ENCODE data around the gene MYO3B. TPM values are rescaled to one million over a fixed set of nuclear protein-coding genes. Genes with fewer than 3 reads are reported as not detected.

The MYO3B gene
- total RNA-seq, 1 donor from 2014 or later, result 0.05 TPM

GRCh38 chr2:170369894-170370293, 191.9 kb downstream of the MYO3B start:
- intact Hi-C loops (cut with micrococcal nuclease), result loop anchor here (10.0 kb wide), 1 partner anchor 445 kb away; the partner anchor contains the start of gene GAD1
- no peaks in the 10 kb centered on the region for H3K4me1 ChIP-seq
- no peaks in the 10 kb centered on the region for H3K36me3 ChIP-seq
- H3K9me3 ChIP-seq (replicated peaks), result no peaks in the 10 kb centered on the region
- H3K27me3 ChIP-seq (ENCODE audit: low read depth), result peaks cover 91% of the 10 kb centered on the region
- H3K4me3 ChIP-seq, result no peak overlapping the region
- no peak for DNase-seq
- no peak overlapping the region for H3K27ac ChIP-seq (replicated peaks)
- TF ChIP-seq, protein P1, sequence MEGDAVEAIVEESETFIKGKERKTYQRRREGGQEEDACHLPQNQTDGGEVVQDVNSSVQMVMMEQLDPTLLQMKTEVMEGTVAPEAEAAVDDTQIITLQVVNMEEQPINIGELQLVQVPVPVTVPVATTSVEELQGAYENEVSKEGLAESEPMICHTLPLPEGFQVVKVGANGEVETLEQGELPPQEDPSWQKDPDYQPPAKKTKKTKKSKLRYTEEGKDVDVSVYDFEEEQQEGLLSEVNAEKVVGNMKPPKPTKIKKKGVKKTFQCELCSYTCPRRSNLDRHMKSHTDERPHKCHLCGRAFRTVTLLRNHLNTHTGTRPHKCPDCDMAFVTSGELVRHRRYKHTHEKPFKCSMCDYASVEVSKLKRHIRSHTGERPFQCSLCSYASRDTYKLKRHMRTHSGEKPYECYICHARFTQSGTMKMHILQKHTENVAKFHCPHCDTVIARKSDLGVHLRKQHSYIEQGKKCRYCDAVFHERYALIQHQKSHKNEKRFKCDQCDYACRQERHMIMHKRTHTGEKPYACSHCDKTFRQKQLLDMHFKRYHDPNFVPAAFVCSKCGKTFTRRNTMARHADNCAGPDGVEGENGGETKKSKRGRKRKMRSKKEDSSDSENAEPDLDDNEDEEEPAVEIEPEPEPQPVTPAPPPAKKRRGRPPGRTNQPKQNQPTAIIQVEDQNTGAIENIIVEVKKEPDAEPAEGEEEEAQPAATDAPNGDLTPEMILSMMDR (IDR thresholded peaks at IDR 0.05; ENCODE audit: borderline replicate concordance), result peak; percentile 27

DNA sequence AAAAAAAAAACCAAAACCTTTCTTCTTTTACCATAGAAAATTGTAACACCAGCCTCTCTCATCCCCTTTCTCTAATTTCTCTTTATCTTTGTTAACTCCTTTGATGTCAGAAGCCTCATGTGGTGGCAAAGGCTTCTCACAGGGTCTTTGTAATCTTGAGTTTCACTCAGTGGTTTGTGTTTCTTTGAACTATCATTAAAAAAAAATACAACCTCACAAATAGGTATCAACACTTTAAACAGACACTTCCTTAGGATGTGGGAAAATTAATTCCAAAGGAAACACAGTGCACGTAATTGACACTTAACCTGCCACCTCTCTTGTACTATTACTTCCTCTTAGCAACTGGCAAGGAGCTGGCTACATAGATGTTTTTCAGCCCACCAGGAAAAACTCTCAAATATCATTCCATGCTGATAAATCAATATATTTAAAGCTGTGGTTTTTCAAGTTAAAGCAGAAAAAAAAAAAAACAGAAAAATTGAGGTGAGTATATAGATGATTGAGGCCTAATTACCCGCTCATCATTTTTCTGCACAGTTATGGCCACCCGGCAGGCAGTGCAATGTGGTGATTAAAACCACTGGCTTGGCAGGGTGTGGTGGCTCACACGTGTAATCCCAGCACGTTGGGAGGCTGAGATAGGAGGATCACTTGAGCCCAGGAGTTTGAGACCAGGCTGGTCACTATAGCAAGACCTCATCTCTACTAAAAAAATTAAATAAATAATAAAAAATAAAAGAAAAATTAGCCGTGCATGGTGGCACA, 193.5 kb downstream of the MYO3B start:
- H3K27ac ChIP-seq (replicated peaks), result no peak overlapping the region
- peaks cover 85% of the 10 kb centered on the region for H3K27me3 ChIP-seq (ENCODE audit: low read depth)
- intact Hi-C loops (cut with micrococcal nuclease), result no loop called here

GRCh38 chr2:170375192-170375591, 197.2 kb downstream of the MYO3B start:
- no peaks in the 10 kb centered on the region for H3K9me3 ChIP-seq (replicated peaks)
- DNase-seq, result no peak
- H3K27me3 ChIP-seq (ENCODE audit: low read depth), result peaks cover 78% of the 10 kb centered on the region
- no peaks in the 10 kb centered on the region for H3K4me1 ChIP-seq
- no peak overlapping the region for H3K4me3 ChIP-seq
- no peaks in the 10 kb centered on the region for H3K36me3 ChIP-seq
- intact Hi-C loops (cut with micrococcal nuclease), result no loop called here
- H3K27ac ChIP-seq (replicated peaks), result no peak overlapping the region
- TF ChIP-seq, protein P1 (IDR thresholded peaks at IDR 0.05; ENCODE audit: borderline replicate concordance), result no peak

More for the DNA sequence above, 193.5 kb downstream of the MYO3B start:
- H3K9me3 ChIP-seq (replicated peaks), result no peaks in the 10 kb centered on the region
- no peaks in the 10 kb centered on the region for H3K4me1 ChIP-seq
- H3K36me3 ChIP-seq, result no peaks in the 10 kb centered on the region
- DNase-seq, result no peak
- H3K4me3 ChIP-seq, result no peak overlapping the region
- TF ChIP-seq, protein P1 (IDR thresholded peaks at IDR 0.05; ENCODE audit: borderline replicate concordance), result no peak

DNA sequence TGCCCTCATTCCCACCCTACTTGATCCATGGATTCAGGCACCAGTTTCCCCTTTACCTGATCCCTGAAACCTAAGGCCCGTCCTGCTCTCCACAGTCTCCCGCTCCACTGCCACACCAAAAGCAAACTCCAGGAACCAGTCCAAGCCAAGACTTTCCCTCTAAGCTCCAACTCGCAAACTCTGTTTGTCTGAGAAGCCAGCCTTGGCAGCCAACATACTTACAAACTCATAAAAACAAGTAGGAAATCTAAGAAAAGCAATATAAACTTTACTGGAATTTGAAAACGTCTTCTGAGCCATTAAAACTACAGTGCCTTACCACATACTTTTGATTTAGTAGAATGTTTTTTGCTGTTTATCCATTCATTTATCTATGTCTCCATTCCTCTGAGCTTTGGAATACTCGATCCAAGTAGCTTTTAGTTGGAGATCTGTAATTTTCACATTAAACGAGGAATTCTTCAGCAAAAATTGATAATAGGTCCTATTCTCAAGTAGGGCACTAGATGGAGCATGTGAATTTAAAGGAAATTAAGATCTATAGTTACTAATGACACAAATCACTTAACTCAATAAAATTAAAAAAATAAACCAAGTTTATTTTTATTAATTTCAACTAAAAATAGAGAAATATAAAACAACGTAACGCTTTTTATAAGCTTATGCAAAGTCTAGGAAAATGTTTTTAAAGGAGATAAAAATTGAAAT, 199.7 kb downstream of the MYO3B start:
- Histone ChIP-seq H3K9me3 (replicated peaks) (no peaks in the 10 kb centered on the region), H3K4me3 (no peak overlapping the region), H3K27me3 (ENCODE audit: low read depth) (peaks cover 74% of the 10 kb centered on the region), H3K27ac (replicated peaks) (no peak overlapping the region), H3K4me1 (no peaks in the 10 kb centered on the region), H3K36me3 (no peaks in the 10 kb centered on the region)
- no peak for DNase-seq
- TF ChIP-seq, protein P1 (IDR thresholded peaks at IDR 0.05; ENCODE audit: borderline replicate concordance), result no peak
- intact Hi-C loops (cut with micrococcal nuclease), result no loop called here

GRCh38 chr2:170380267-170380666, 202.3 kb downstream of the MYO3B start:
- Histone ChIP-seq H3K4me1 (no peaks in the 10 kb centered on the region), H3K27ac (replicated peaks) (no peak overlapping the region), H3K9me3 (replicated peaks) (no peaks in the 10 kb centered on the region), H3K36me3 (no peaks in the 10 kb centered on the region), H3K4me3 (no peak overlapping the region), H3K27me3 (ENCODE audit: low read depth) (peaks cover 80% of the 10 kb centered on the region)
- intact Hi-C loops (cut with micrococcal nuclease), result no loop called here
- TF ChIP-seq, protein P1 (IDR thresholded peaks at IDR 0.05; ENCODE audit: borderline replicate concordance), result no peak
- no peak for DNase-seq
